ENCODE data around the gene TBP. TPM values are rescaled to one million over a fixed set of nuclear protein-coding genes. Genes with fewer than 3 reads are reported as not detected.

Gene TBP
- total and polyA plus RNA-seq, 2 of the 13 experiments (the other 11 are each of a cell fraction or from before 2014, with no cell fraction given): 21.7 to 28.1 TPM

GRCh38 chr6:170564936-170565530, 10.9 kb downstream of the TBP start:
- peaks cover 4% of the 10 kb centered on the region for H3K79me2 ChIP-seq (ENCODE audit: insufficient read depth, low read length)
- H3K9ac ChIP-seq (ENCODE audit: insufficient read depth, low read depth, low read length): no peak overlapping the region
- in situ Hi-C loops (cut with HindIII; ENCODE audit: extremely low pct_ligation_motif_present, low pct_unique_long_range_greater_than_20kb): no loop called here
- 94% methylated on average over 8 of the region's 8 CpGs for WGBS (ENCODE audit: low lambda C conversion rate)
- H4K20me1 ChIP-seq (ENCODE audit: insufficient read depth, low read length): no peaks in the 10 kb centered on the region
- FAIRE-seq (no peak), ATAC-seq (no peak), DNase-seq (ENCODE audit: low spot score) (no peak)
- POLR2A ChIA-PET: interaction anchor here (0.7 kb wide), 1 partner anchor 11 kb away, joined by 3 read pairs; the partner anchor contains the start of gene TBP
- H2AFZ ChIP-seq (ENCODE audit: low read length): no peak overlapping the region
- TF ChIP-seq JARID2 (CRISPR knock-in tag; IDR thresholded peaks at IDR 0.05; ENCODE audit: insufficient replicate concordance): no peak
- TF ChIP-seq, protein P1, sequence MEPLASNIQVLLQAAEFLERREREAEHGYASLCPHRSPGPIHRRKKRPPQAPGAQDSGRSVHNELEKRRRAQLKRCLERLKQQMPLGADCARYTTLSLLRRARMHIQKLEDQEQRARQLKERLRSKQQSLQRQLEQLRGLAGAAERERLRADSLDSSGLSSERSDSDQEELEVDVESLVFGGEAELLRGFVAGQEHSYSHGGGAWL (CRISPR knock-in tag; IDR thresholded peaks at IDR 0.05): no peak
- TF ChIP-seq ZC3H13 (CRISPR knock-in tag; IDR thresholded peaks at IDR 0.05): no peak
- TF ChIP-seq ZNF256 (CRISPR knock-in tag; conservative IDR thresholded peaks at IDR 0.05): no peak
- no peak for TF ChIP-seq KDM6A (CRISPR knock-in tag; IDR thresholded peaks at IDR 0.05; ENCODE audit: low read depth)
- no peak for TF ChIP-seq MAFK (conservative IDR thresholded peaks at IDR 0.05 in 1 of 2, IDR thresholded peaks at IDR 0.05 in 1 of 2; ENCODE audit: low read length in 2 of 2)
- TF ChIP-seq BHLHE40 (IDR thresholded peaks at IDR 0.05; ENCODE audit: low read length): no peak
- no peak for TF ChIP-seq ZNF761 (CRISPR knock-in tag; conservative IDR thresholded peaks at IDR 0.05)
- TF ChIP-seq, protein P2, sequence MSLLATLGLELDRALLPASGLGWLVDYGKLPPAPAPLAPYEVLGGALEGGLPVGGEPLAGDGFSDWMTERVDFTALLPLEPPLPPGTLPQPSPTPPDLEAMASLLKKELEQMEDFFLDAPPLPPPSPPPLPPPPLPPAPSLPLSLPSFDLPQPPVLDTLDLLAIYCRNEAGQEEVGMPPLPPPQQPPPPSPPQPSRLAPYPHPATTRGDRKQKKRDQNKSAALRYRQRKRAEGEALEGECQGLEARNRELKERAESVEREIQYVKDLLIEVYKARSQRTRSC (CRISPR knock-in tag; IDR thresholded peaks at IDR 0.05; ENCODE audit: low read depth): no peak
- TF ChIP-seq ARHGAP35 (CRISPR knock-in tag; IDR thresholded peaks at IDR 0.05; ENCODE audit: borderline replicate concordance): no peak
- no peak for TF ChIP-seq ZMYM4 (CRISPR knock-in tag; IDR thresholded peaks at IDR 0.05)
- no peak for TF ChIP-seq MXD4 (CRISPR knock-in tag; IDR thresholded peaks at IDR 0.05)
- TF ChIP-seq ZNF768 (CRISPR knock-in tag; IDR thresholded peaks at IDR 0.05): no peak
- TF ChIP-seq RFX1 (IDR thresholded peaks at IDR 0.05): no peak
- TF ChIP-seq, protein P3, sequence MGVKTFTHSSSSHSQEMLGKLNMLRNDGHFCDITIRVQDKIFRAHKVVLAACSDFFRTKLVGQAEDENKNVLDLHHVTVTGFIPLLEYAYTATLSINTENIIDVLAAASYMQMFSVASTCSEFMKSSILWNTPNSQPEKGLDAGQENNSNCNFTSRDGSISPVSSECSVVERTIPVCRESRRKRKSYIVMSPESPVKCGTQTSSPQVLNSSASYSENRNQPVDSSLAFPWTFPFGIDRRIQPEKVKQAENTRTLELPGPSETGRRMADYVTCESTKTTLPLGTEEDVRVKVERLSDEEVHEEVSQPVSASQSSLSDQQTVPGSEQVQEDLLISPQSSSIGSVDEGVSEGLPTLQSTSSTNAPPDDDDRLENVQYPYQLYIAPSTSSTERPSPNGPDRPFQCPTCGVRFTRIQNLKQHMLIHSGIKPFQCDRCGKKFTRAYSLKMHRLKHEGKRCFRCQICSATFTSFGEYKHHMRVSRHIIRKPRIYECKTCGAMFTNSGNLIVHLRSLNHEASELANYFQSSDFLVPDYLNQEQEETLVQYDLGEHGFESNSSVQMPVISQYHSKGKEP (CRISPR knock-in tag; IDR thresholded peaks at IDR 0.05): no peak
- no peak for TF ChIP-seq ZNF574 (CRISPR knock-in tag; IDR thresholded peaks at IDR 0.05)
- no peak for TF ChIP-seq BATF2 (CRISPR knock-in tag; IDR thresholded peaks at IDR 0.05)
- no peak for TF ChIP-seq ZNF746 (CRISPR knock-in tag; IDR thresholded peaks at IDR 0.05)
- H3K27ac ChIP-seq (ENCODE audit: extremely low read length, insufficient read depth, low read length): no peak overlapping the region
- no peak overlapping the region for H3K4me3 ChIP-seq (replicated peaks in 1 of 3; ENCODE audit: insufficient read depth in 1 of 3, low read depth in 2 of 3, low read length in 3 of 3)
- no peaks in the 10 kb centered on the region for H3K27me3 ChIP-seq (ENCODE audit: control insufficient read depth in 1 of 2, insufficient read depth in 2 of 2, low read length in 2 of 2)
- intact Hi-C loops (cut with micrococcal nuclease; ENCODE audit: unreplicated experiment): no loop called here
- no peaks in the 10 kb centered on the region for H3K4me1 ChIP-seq (ENCODE audit: insufficient read depth, low read length)
- CTCF ChIA-PET (ENCODE audit: low intra/inter-chr PET ratio, low total read pairs): no interaction called here
- H3K9me3 ChIP-seq (ENCODE audit: low read length): no peaks in the 10 kb centered on the region
- H3K4me2 ChIP-seq (ENCODE audit: low read depth, low read length): no peak overlapping the region
- no TSS peak for BruUV-seq (replicated peaks)
- peaks cover 31 to 71% of the 10 kb centered on the region in 2 experiments for H3K36me3 ChIP-seq (replicated peaks in 1 of 2; ENCODE audit: control insufficient read depth in 1 of 2, insufficient read depth in 2 of 2, low read length in 2 of 2)

All from HepG2 (cell line).